IMR-90 (cell line): ENCODE measurements around the gene RAI2. TPM values are rescaled to one million over a fixed set of nuclear protein-coding genes. Genes with fewer than 3 reads are reported as not detected.

Source experiments
- ATAC-seq: fragments of 200-7000 bp; cut with Tn5 transposase; 2 replicates; pipeline ENCODE4 v1.9.1; 2020; ENCODE audit warnings: low read depth, mild to moderate bottlenecking, moderate library complexity
- BruUV-seq: library from RNA; stranded (reverse); fragments of 400-500 nt; replicated peaks from 2 replicates; lab custom pipeline; 2021; lab: Mats Ljungman, UMichigan
- CTCF ChIA-PET: fragments of 300-600 bp; formaldehyde crosslinking; extraction: SDS; loops from one replicate; lab custom pipeline; 2021; ENCODE audit warnings: antibody characterized with exemption; lab: Yijun Ruan, JAX
- POLR2A ChIA-PET: fragments of 300-600 bp; sonication (Branson Sonifier 250); formaldehyde crosslinking; loops from one replicate; lab custom pipeline; 2022; ENCODE audit warnings: antibody characterized with exemption; ENCODE audit not compliant: unreplicated experiment; lab: Charles Lee
- DNase-seq: peaks from one replicate; pipeline ENCODE4 v3.0.0; 2013
- H2AFZ ChIP-seq: replicated peaks from 2 replicates; pipeline ENCODE3; 2013; ENCODE audit warnings: low read length, mild to moderate bottlenecking; ENCODE audit not compliant: poor library complexity
- H2AK5ac ChIP-seq: 2 replicates; pipeline ENCODE4 v1.6.1; 2013; ENCODE audit warnings: low read depth, low read length, inconsistent platforms
- H2AK9ac ChIP-seq: replicated peaks from 2 replicates; pipeline ENCODE3; 2013; ENCODE audit warnings: mild to moderate bottlenecking, low read depth, low read length, moderate library complexity; ENCODE audit not compliant: poor library complexity
- H2BK120ac ChIP-seq: 2 replicates; pipeline ENCODE4 v1.6.1; 2013; ENCODE audit warnings: low read depth, low read length, inconsistent platforms
- H2BK15ac ChIP-seq: 3 replicates; pipeline ENCODE4 v1.6.1; 2013; ENCODE audit warnings: low read depth, low read length, inconsistent platforms
- H2BK20ac ChIP-seq: 2 replicates; pipeline ENCODE4 v1.6.1; 2013; ENCODE audit warnings: low read depth, mild to moderate bottlenecking, inconsistent platforms, low read length, moderate library complexity
- H2BK5ac ChIP-seq: 2 replicates; pipeline ENCODE4 v1.6.1; 2013; ENCODE audit warnings: mild to moderate bottlenecking, low read depth, low read length, inconsistent platforms; ENCODE audit not compliant: poor library complexity, severe bottlenecking
- H3K14ac ChIP-seq: replicated peaks from 2 replicates; pipeline ENCODE4 v1.6.1; 2013; ENCODE audit warnings: low read depth, low read length, inconsistent platforms
- H3K18ac ChIP-seq: 2 replicates; pipeline ENCODE4 v1.6.1; 2013; ENCODE audit warnings: low read depth, low read length, control low read depth
- H3K23ac ChIP-seq: 2 replicates; pipeline ENCODE4 v1.6.1; 2013; ENCODE audit warnings: low read depth, low read length, inconsistent platforms
- H3K27ac ChIP-seq: 2 replicates; pipeline ENCODE4 v1.5.1; 2013; ENCODE audit warnings: mild to moderate bottlenecking, control low read depth, low read length; ENCODE audit not compliant: insufficient read depth
- H3K27me3 ChIP-seq: 2 replicates; pipeline ENCODE4 v1.6.1; 2013; ENCODE audit warnings: low read length; ENCODE audit not compliant: control insufficient read depth, insufficient read depth
- H3K36me3 ChIP-seq: 2 replicates; pipeline ENCODE4 v1.6.1; 2013; ENCODE audit warnings: low read length, mixed read lengths; ENCODE audit not compliant: control insufficient read depth, insufficient read depth
- H3K4ac ChIP-seq: 2 replicates; pipeline ENCODE4 v1.6.1; 2013; ENCODE audit warnings: low read depth, low read length, inconsistent platforms
- H3K4me1 ChIP-seq: 2 replicates; pipeline ENCODE4 v1.6.1; 2013; ENCODE audit warnings: low read length, mixed read lengths; ENCODE audit not compliant: control insufficient read depth, insufficient read depth
- H3K4me2 ChIP-seq: 2 replicates; pipeline ENCODE4 v1.6.1; 2013; ENCODE audit warnings: low read depth, mild to moderate bottlenecking, control low read depth, low read length, moderate library complexity
- H3K4me3 ChIP-seq: 2 replicates; pipeline ENCODE4 v1.5.1; 2013; ENCODE audit warnings: low read depth, mild to moderate bottlenecking, control low read depth, low read length, moderate library complexity; ENCODE audit not compliant: insufficient read depth
- H3K56ac ChIP-seq: 2 replicates; pipeline ENCODE4 v1.6.1; 2013; ENCODE audit warnings: low read length, inconsistent platforms; ENCODE audit not compliant: insufficient read depth; ENCODE audit errors: extremely low read depth
- H3K79me1 ChIP-seq, 2 experiments: 2 replicates each; pipeline ENCODE4 v1.6.1; 2013; ENCODE audit warnings: low read length in 2 of 2, inconsistent platforms in 1 of 2, low read depth in 1 of 2
- H3K9ac ChIP-seq: 2 replicates; pipeline ENCODE4 v1.6.1; 2013; ENCODE audit warnings: low read depth, low read length, control low read depth
- H3K9me1 ChIP-seq: 2 replicates; pipeline ENCODE4 v1.6.1; 2013; ENCODE audit warnings: low read length, inconsistent platforms; ENCODE audit not compliant: insufficient read depth
- H3K9me3 ChIP-seq: 2 replicates; pipeline ENCODE4 v1.6.1; 2013; ENCODE audit warnings: low read length; ENCODE audit not compliant: control insufficient read depth, insufficient read depth
- H4K20me1 ChIP-seq: 2 replicates; pipeline ENCODE4 v1.6.1; 2013; ENCODE audit warnings: low read length, inconsistent platforms; ENCODE audit not compliant: insufficient read depth
- H4K5ac ChIP-seq: 2 replicates; pipeline ENCODE4 v1.6.1; 2013; ENCODE audit warnings: mild to moderate bottlenecking, low read depth, low read length, control low read depth
- H4K8ac ChIP-seq, 2 experiments: 2 replicates each; pipeline ENCODE4 v1.6.1; 2013; ENCODE audit warnings: low read depth in 2 of 2, low read length in 2 of 2, control low read depth in 1 of 2, inconsistent platforms in 1 of 2
- H4K91ac ChIP-seq: 2 replicates; pipeline ENCODE4 v1.6.1; 2013; ENCODE audit warnings: low read depth, low read length, inconsistent platforms; ENCODE audit not compliant: insufficient read depth
- BHLHE40 ChIP-seq: fragments of 150-350 bp; IDR thresholded peaks from 2 replicates; pipeline ENCODE4 v1.6.1; 2016; ENCODE audit warnings: mild to moderate bottlenecking, low read depth, low read length
- CEBPB ChIP-seq: IDR thresholded peaks from 2 replicates; pipeline ENCODE4 v1.6.1; 2012; ENCODE audit warnings: low read depth, low read length, improper control_type of control experiment
- MAFK ChIP-seq: IDR thresholded peaks from 2 replicates; pipeline ENCODE4 v1.6.1; 2012; ENCODE audit warnings: low read depth, low read length, improper control_type of control experiment
- MAZ ChIP-seq: IDR thresholded peaks from 2 replicates; pipeline ENCODE4 v1.6.1; 2012; ENCODE audit warnings: low read depth, mild to moderate bottlenecking, low read length, improper control_type of control experiment, moderate library complexity, borderline replicate concordance
- POLR2A ChIP-seq: IDR thresholded peaks from 2 replicates; pipeline ENCODE4 v1.6.1; 2012; ENCODE audit warnings: mild to moderate bottlenecking, low read depth, low read length
- RAD21 ChIP-seq: IDR thresholded peaks from 2 replicates; pipeline ENCODE4 v1.6.1; 2012; ENCODE audit warnings: low read length, improper control_type of control experiment
- RCOR1 ChIP-seq: IDR thresholded peaks from 2 replicates; pipeline ENCODE4 v1.6.1; 2012; ENCODE audit warnings: mild to moderate bottlenecking, low read length, improper control_type of control experiment; ENCODE audit not compliant: insufficient replicate concordance
- RFX5 ChIP-seq: IDR thresholded peaks from 2 replicates; pipeline ENCODE4 v1.8.0; 2012; ENCODE audit warnings: low read depth, mild to moderate bottlenecking, low read length, moderate library complexity
- SMC3 ChIP-seq: fragments of 150-350 bp; IDR thresholded peaks from 2 replicates; pipeline ENCODE4 v1.6.1; 2016; ENCODE audit warnings: low read depth, mild to moderate bottlenecking, antibody characterized with exemption, low read length, moderate library complexity
- WGBS, 2 experiments: methylation state at CpG; one replicate each; pipeline versions ENCODE4 v1.1.5 to v1.1.7; 2013; ENCODE audit warnings: missing lambda C conversion rate in 2 of 2; ENCODE audit not compliant: insufficient read length in 1 of 2; ENCODE audit errors: extremely low coverage in 2 of 2; 5-methylcytosine and 5-hydroxymethylcytosine counted together
- dilution Hi-C: fragments of 300-500 bp; cut with HindIII; formaldehyde crosslinking; loops from one replicate; pipeline ENCODE4 v1.14.3; 2018; ENCODE audit warnings: low sequenced_read_pairs; ENCODE audit not compliant: unreplicated experiment
- in situ Hi-C: fragments of 300-500 bp; cut with MboI; formaldehyde crosslinking; loops from 3 replicates; pipeline ENCODE4 v1.14.3; 2019; ENCODE audit warnings: low sequenced_read_pairs, inconsistent platforms, mixed read lengths
- intact Hi-C: fragments of 100-400 bp; cut with micrococcal nuclease; formaldehyde crosslinking; loops from 2 replicates; pipeline ENCODE4 v1.10.0; 2022
- polyA plus RNA-seq, 3 experiments: library from polyadenylated mRNA; depleted of rRNA; stranded (reverse); fragments of >200 nt; gene quantifications; 2 replicates each; pipeline ENCODE4 v1.2.3, GENCODE V29; 2012; ENCODE audit warnings: low replicate concordance in 1 of 3
- total RNA-seq: library from RNA; depleted of rRNA; stranded (reverse); fragments of >200 nt; gene quantifications from 2 replicates; pipeline ENCODE4 v1.2.3, GENCODE V29; 2012
- TF ChIP-seq, protein P1 (sequence below): fragments of 150-350 bp; IDR thresholded peaks from 2 replicates; pipeline ENCODE4 v1.6.1; 2016; ENCODE audit warnings: low read depth, mild to moderate bottlenecking, low read length, moderate library complexity, borderline replicate concordance
- TF ChIP-seq, protein P2 (sequence below): fragments of 150-350 bp; IDR thresholded peaks from 2 replicates; pipeline ENCODE4 v1.6.1; 2017; ENCODE audit warnings: mild to moderate bottlenecking, antibody characterized with exemption, low read length, low read depth

Gene RAI2
- total and polyA plus RNA-seq, 2 of the 4 experiments (the other 2 are of a cell fraction), result 0.07 TPM; not detected in 1

DNA sequence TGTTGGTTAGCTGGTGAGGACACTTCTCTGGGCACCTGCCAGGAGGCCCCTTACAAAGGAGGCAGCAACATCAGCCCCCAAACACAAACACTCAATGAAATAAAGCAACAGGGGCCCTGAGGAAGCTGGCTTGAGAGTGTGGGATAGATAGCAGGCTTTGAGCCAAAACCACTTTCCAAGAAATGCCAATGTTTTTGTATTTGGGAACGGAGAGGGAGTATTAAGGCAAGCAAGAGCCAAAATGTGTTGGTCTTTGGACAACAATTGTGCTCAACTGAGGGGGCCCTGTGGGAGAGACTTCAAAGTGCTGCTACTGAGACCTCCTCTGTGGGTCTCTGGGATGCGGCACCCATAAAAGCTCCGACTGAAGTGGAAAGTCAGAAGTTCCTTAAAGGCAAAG, 41.0 kb downstream of the RAI2 start:
- no peak overlapping the region for H3K18ac ChIP-seq
- DNase-seq, result no peak
- H3K14ac ChIP-seq, result no peak overlapping the region
- H3K4me2 ChIP-seq, result no peak overlapping the region
- no TSS peak for BruUV-seq
- no peaks in the 10 kb centered on the region for H3K9me3 ChIP-seq
- no peak overlapping the region for H3K27ac ChIP-seq
- no peak overlapping the region for H4K5ac ChIP-seq
- H2BK15ac ChIP-seq, result no peak overlapping the region
- H2BK20ac ChIP-seq, result no peak overlapping the region
- POLR2A ChIA-PET, result no interaction called here
- H3K4me1 ChIP-seq, result no peaks in the 10 kb centered on the region
- H2AK9ac ChIP-seq, result no peak overlapping the region
- H2BK120ac ChIP-seq, result no peak overlapping the region
- no peak overlapping the region for H2BK5ac ChIP-seq
- ATAC-seq, result no peak
- no peak overlapping the region for H3K23ac ChIP-seq
- H3K27me3 ChIP-seq, result no peaks in the 10 kb centered on the region; the same call in 1 of the 2 replicates
- dilution Hi-C loops (no loop called here), in situ Hi-C loops (no loop called here), intact Hi-C loops (no loop called here)
- H3K56ac ChIP-seq, result no peak overlapping the region
- H3K36me3 ChIP-seq, result no peaks in the 10 kb centered on the region
- no peak overlapping the region for H2AK5ac ChIP-seq
- no peak overlapping the region for H3K4ac ChIP-seq
- no peak overlapping the region for H2AFZ ChIP-seq
- no peaks in the 10 kb centered on the region for H3K79me1 ChIP-seq
- no peak overlapping the region for H3K4me3 ChIP-seq
- H4K8ac ChIP-seq, result no peak overlapping the region
- CTCF ChIA-PET, result interaction anchor here (0.5 kb wide), 1 partner anchor 263 kb away, joined by 3 read pairs; no protein-coding TSS in a partner anchor
- TF ChIP-seq RAD21 (no peak), MAFK (no peak), MAZ (no peak), RCOR1 (no peak), BHLHE40 (no peak), POLR2A (no peak), RFX5 (no peak), CEBPB (no peak), SMC3 (no peak)
- TF ChIP-seq, protein P1, sequence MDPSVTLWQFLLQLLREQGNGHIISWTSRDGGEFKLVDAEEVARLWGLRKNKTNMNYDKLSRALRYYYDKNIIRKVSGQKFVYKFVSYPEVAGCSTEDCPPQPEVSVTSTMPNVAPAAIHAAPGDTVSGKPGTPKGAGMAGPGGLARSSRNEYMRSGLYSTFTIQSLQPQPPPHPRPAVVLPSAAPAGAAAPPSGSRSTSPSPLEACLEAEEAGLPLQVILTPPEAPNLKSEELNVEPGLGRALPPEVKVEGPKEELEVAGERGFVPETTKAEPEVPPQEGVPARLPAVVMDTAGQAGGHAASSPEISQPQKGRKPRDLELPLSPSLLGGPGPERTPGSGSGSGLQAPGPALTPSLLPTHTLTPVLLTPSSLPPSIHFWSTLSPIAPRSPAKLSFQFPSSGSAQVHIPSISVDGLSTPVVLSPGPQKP, result no peak
- TF ChIP-seq, protein P2, sequence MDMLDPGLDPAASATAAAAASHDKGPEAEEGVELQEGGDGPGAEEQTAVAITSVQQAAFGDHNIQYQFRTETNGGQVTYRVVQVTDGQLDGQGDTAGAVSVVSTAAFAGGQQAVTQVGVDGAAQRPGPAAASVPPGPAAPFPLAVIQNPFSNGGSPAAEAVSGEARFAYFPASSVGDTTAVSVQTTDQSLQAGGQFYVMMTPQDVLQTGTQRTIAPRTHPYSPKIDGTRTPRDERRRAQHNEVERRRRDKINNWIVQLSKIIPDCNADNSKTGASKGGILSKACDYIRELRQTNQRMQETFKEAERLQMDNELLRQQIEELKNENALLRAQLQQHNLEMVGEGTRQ, result no peak
- H3K9me1 ChIP-seq, result no peaks in the 10 kb centered on the region
- H3K9ac ChIP-seq, result no peak overlapping the region
- H4K20me1 ChIP-seq, result no peaks in the 10 kb centered on the region
- WGBS, 2 experiments, result no CpG with 5 or more reads among the region's 3 CpGs
- no peak overlapping the region for H4K91ac ChIP-seq
